Measurements from ENCODE around the gene ZSCAN23. TPM values are rescaled to one million over a fixed set of nuclear protein-coding genes. Genes with fewer than 3 reads are reported as not detected.

The ZSCAN23 gene
- total RNA-seq, 1 experiment from 2014 or later, result 2.9 TPM

- Histone ChIP-seq H4K8ac (replicated peaks; ENCODE audit: insufficient read length, low read depth, low read length) (no peak overlapping the region), H3T11ph (ENCODE audit: low read length) (no peak overlapping the region), H3K23me2 (ENCODE audit: insufficient read length, low read depth, low read length, poor library complexity, severe bottlenecking) (peaks cover 10% of the 10 kb centered on the region), H2BK15ac (ENCODE audit: low read depth, low read length) (no peak overlapping the region), H2AFZ (ENCODE audit: low read length) (no peak overlapping the region), H3K4me2 (ENCODE audit: insufficient read depth, insufficient read length, low read length) (peak overlapping the region; percentile 75), H3K27me3 (ENCODE audit: insufficient read depth, low read length) (no peaks in the 10 kb centered on the region), H3K9me3 (ENCODE audit: control insufficient read depth, low read depth, low read length) (no peaks in the 10 kb centered on the region), H3K4ac (ENCODE audit: low read depth, low read length) (no peak overlapping the region), H3K9ac (ENCODE audit: extremely low read depth, insufficient read length, low read length) (peak overlapping the region; percentile 85), H4K20me1 (ENCODE audit: control insufficient read depth, insufficient read depth, insufficient read length) (no peaks in the 10 kb centered on the region), H2AK5ac (ENCODE audit: insufficient read length, low read length) (no peak overlapping the region), H3K18ac (ENCODE audit: insufficient read length, low read depth, low read length) (no peak overlapping the region), H3K79me1 (ENCODE audit: insufficient read depth, low read depth, low read length, poor library complexity, severe bottlenecking) (peaks cover 3% of the 10 kb centered on the region), H3K14ac (ENCODE audit: insufficient read depth, low read length) (no peak overlapping the region), H3K27ac (ENCODE audit: insufficient read length, low read depth, low read length) (no peak overlapping the region), H3K56ac (ENCODE audit: insufficient read length, low read depth, low read length) (no peak overlapping the region), H2BK5ac (ENCODE audit: insufficient read length, low read length) (no peak overlapping the region), H3K79me2 (ENCODE audit: insufficient read depth, low read length) (no peaks in the 10 kb centered on the region), H2BK20ac (ENCODE audit: low read depth, low read length, poor library complexity, severe bottlenecking) (no peak overlapping the region), H4K91ac (ENCODE audit: insufficient read length, low read depth, low read length) (no peak overlapping the region), H3K23ac (ENCODE audit: insufficient read length, low read depth, low read length) (no peak overlapping the region), H3K4me1 (ENCODE audit: insufficient read depth, low read length) (peaks cover 3% of the 10 kb centered on the region), H2BK120ac (ENCODE audit: low read depth, low read length, poor library complexity, severe bottlenecking) (no peak overlapping the region), H2BK12ac (ENCODE audit: insufficient read length, low read depth, low read length) (no peak overlapping the region), H4K5ac (ENCODE audit: insufficient read length, low read depth, low read length) (no peak overlapping the region)
- H3K27me3 Mint-ChIP-seq (ENCODE audit: low read depth), result no peaks in the 10 kb centered on the region
- no peak for TF ChIP-seq CTCF (conservative IDR thresholded peaks at IDR 0.05)
- peaks cover 0 to 3% (median 0%) of the 10 kb centered on the region in 3 experiments; a peak in 4 of 7 replicates for H3K36me3 Mint-ChIP-seq (ENCODE audit: insufficient read depth in 1 of 3, low read depth in 3 of 3)
- DNase-seq, result no peak
- peaks cover 10 to 12% of the 10 kb centered on the region in 2 experiments for H3K4me1 Mint-ChIP-seq
- H3K4me3 Mint-ChIP-seq, result peak overlapping the region; percentile 100
- peaks cover 3% of the 10 kb centered on the region in 2 experiments for H3K9me3 Mint-ChIP-seq
- peak overlapping the region; percentile 98 to 100 (median 100); a peak in 4 of 7 replicates for H3K27ac Mint-ChIP-seq
- no CpG with 5 or more reads among the region's 7 CpGs for WGBS (ENCODE audit: extremely low coverage, insufficient read length, low lambda C conversion rate)
These were observed 705 bp downstream of the ZSCAN23 start for GRCh38 chr6:28442586-28442985.

Data from H9 (cell line).